HG02798 (cell line): ENCODE measurements around the gene PRKN.

Experiments used
- ATAC-seq: cut with Tn5 transposase; IDR thresholded peaks from one replicate; pipeline ENCODE4 v1.9.1; 2021; ENCODE audit warnings: mild to moderate bottlenecking; ENCODE audit not compliant: unreplicated experiment, poor library complexity

Gene PRKN

DNA sequence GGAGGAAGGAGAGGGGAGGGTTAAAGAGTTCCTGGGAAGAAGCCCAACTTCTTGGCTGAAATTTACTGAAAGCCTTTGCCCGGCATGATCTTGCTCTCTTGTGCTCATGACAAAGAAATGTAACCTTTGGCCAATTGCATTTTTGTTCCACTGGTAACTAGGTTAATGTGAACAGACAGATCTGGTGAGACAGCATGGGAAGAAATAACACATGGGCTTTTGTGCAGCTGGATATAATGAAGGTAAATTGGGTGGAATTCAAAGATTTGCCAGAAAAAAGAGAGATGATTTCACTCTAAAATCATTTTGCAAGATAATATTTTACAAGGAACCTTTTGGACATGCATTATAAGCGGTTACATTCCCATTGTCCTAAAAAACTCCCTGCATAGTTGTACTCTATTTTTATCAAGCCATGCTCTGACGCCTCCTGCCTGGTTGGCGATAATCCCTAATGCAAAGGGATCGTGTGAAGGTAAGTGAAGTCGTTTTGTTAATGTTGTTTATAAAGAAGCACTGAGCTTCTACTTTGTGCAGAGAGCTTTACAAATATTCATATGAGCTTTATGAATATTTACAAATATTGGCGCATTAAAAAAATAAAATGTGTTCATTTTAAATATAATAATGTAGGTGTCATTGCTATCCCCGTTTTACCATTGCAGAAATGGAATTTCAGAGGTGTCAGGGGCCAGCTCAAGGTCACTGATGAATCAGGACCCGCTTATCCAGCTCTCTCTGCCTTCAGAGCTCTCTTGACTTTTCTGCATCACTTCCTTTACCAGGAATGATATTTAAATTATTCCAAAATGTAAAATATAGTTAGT is 1292.4 kb downstream of the PRKN start:
- ATAC-seq: no peak

GRCh38 chr6:161434350-161434749 is 1293.2 kb downstream of the PRKN start:
- no peak for ATAC-seq

DNA sequence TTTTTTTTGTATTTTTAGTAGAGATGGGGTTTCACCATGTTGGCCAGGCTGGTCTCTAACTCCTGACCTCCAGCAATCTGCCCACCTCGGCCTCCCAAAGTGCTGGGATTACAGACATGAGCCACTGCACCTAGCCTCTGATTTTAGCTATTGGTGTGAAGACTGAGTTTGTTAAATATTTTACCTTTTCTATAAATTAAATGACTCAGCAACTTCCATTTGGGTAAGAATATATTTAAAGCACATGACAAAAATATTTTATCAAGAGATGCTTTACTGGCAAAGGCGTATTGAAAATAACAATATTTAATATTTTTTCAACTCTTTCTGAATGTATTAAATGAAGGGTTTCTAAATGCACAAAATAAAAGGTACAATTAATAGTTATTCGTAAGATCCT is 1295.0 kb downstream of the PRKN start:
- ATAC-seq: no peak

GRCh38 chr6:161429921-161430490 is 1297.6 kb downstream of the PRKN start:
- ATAC-seq: no peak

- ATAC-seq: no peak
Observed at GRCh38 chr6:161424421-161424820, 1303.1 kb downstream of the PRKN start.

- no peak for ATAC-seq
Observed at GRCh38 chr6:161422710-161423680, 1304.6 kb downstream of the PRKN start.

DNA sequence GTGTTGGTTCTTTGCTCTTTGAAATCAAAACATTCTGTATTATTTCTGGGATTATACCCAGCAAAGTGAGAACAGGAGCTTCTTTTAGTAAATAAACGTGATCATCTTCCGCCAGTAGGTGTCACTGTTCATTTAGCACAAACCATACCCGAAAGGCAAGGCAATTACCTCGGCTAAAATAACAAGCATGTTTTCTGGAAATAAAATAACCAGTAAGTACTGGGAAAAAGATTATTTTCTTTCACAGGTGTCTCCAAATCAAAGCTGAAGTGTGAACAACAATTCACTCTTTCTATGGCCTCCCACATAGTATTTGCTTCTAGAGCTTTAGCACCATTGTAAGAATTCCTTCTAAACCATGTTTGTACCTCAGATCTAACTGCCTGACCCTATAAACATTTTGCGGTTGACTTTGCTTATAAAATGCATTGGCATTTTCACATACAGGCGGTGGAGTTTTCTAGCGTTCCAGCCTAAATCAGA is 1309.1 kb downstream of the PRKN start:
- peak; percentile 71 for ATAC-seq

DNA sequence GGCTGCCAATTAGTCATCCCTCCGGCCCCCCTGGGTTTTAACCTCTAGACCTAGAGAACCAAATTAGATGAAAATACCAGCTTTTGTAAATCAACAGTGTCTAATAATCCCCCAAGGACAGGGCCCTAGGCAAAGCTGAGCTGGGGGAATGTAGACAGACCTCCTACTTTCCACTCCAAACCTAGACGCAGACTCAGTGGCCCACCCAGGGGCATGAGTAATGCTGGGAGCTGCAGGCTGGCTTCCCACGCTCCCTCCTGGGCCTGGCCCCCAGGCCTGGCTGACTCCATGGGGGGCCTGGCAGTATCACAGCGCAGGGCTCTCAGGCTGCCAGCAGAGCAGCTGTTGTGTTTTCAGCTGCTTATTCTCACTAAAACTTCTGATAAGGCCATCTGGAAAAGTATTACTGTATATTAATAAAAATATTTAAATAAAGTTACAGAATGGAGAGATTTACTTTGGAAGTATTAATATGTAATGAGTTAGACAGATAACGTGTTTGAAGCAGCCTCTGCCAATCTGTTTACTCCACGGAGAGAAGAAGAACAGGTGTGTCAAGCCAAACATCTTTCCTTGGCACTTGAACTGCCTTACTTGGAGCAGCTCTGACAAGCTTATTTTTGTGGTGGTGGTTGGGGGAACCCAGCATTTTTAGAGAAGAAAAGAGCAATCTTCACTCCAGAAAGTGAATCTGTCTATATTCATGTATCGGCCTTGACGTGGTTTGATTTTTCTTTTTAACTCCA is 1309.7 kb downstream of the PRKN start:
- no peak for ATAC-seq

GRCh38 chr6:161415302-161415855 is 1312.2 kb downstream of the PRKN start:
- ATAC-seq: no peak

DNA sequence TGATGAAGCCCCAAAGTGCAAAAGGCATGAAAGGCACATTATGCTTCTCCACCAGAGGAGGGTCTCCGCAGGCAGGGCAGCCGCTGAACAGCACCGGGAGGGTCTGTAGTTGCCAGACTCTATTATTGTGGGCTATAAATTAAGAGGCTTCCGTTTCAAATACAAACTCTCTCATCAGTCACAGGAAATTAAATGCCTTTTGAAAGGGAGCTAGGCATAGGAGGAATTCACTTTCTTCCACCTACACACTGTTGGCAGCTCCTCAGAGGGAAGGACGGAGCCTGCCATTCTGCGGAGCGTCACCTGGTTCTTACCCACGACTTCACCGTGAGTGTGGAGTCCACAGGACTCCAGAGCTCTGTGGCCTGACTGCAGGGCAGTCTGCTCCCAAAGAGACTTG is 1312.9 kb downstream of the PRKN start:
- ATAC-seq: no peak

- no peak for ATAC-seq
Observed at GRCh38 chr6:161414180-161414579, 1313.4 kb downstream of the PRKN start.

GRCh38 chr6:161413355-161413771 is 1314.2 kb downstream of the PRKN start:
- ATAC-seq: no peak

- ATAC-seq: no peak
Observed at GRCh38 chr6:161412795-161413194, 1314.8 kb downstream of the PRKN start.

DNA sequence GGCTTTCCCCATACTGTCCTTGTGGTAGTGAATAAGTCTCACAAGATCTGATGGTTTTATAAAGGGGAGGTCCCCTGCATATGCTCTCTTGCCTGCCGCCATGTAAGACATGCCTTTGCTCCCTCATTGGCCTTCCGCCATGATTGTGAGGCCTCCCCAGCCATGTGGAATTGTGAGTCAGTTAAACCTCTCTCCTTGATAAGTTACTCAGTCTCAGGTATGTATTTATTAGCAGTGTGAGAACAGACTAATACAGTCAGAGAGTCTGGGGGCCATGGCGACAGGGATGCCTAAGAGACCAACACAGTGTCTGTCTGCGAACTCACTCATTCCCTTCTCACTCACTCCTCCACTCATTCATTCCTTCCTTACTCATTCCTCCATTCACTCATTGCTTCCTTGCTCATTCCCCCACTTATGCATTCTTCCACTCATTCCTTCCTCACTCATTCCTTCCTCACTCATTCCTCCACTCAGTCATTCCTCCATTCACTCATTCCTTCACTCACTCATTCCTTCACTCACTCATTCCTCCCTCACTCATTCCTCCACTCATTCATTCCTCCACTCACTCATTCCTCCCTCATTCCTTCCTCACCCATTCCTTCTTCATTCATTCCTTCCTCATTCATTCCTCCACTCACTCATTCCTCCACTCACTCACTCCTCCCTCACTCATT is 1316.2 kb downstream of the PRKN start:
- ATAC-seq: no peak

- no peak for ATAC-seq
Observed at GRCh38 chr6:161410736-161411135, 1316.8 kb downstream of the PRKN start.

DNA sequence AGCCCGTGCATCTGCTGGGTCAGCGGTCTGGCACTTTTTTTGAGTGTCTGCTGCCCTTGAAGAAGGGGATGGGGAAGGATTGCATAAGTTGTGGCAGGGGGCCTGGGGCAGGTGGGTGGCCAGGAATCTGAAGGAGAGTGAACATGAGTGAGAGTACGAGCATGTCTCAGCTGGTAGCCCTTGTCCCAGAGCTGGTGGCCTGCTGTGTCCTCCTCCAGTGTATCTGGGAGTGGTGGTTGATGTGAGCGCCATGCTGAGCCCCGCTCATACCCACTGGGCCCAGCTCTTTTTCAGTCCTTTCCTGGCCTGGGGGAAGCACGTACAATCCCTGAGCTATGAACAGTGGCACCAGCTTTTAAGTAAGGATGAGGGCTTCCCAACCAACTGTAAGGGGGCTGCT is 1317.5 kb downstream of the PRKN start:
- ATAC-seq: no peak

GRCh38 chr6:161409353-161409752 is 1318.2 kb downstream of the PRKN start:
- no peak for ATAC-seq

- no peak for ATAC-seq
Observed at GRCh38 chr6:161408041-161408440, 1319.5 kb downstream of the PRKN start.

DNA sequence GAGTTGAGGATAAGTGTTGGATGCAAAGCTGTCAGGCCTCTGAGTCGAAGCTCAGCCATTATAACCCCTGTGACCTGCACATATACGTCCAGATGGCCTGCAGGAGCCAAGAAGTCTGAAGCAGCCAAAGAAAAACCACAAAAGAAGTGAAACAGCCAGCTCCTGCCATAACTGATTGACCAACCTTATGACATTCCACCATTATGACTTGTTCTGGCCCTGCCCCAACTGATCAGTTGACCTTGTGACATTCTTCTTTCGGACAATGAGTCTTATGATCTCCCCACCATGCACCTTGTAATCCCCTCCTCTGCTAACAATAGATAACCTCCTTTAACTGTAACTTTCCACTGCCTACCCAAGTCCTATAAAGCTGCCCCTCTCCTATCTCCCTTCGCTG is 1320.0 kb downstream of the PRKN start:
- ATAC-seq: no peak
